ENCODE measurements around the gene CAPN2. TPM values are rescaled to one million over a fixed set of nuclear protein-coding genes. Genes with fewer than 3 reads are reported as not detected.

CAPN2 gene
- total RNA-seq, 1 experiment from 2014 or later = 459 TPM

DNA sequence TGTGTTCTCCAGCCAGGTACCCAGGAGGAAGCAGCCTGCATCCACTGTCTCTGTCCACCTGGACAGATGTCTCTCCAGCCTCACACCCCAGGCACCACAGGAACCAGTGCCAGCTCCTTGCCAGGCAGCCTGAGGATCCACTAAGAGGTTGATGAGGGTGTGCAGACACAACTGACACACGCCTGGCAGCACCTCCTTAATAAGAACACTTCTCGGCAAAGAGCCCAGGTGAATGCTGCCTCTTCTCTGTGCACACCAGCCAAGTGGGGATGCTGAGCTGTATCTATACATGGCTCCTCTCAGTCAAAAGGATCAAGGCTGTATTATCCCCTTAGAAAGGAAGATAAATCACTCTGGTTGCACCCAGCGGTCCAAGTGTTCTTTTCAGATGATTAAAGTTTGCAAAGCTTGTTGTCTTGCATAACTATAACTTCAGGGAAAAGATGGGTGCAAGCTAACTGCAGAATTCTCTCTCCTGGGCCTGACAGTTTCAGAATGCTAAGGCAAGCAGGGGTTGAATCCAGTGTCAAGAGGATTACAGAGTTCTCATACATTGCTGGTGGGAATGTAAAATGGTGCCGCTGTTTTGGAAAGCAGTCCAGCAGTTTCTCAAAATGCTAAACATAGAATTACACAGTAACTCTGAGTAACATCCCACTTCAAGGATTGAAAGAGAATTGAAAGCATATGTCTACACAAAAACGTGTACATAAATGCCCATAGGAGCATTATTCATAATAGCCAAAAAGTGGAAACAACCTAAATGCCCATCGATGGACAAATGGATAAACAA lies 43.1 kb upstream of the CAPN2 start:
- H4K20me1 ChIP-seq (ENCODE audit: insufficient read depth) = no peaks in the 10 kb centered on the region
- BruUV-seq (replicated peaks) = no TSS peak
- DNase-seq = no peak
- no peaks in the 10 kb centered on the region for H3K36me3 ChIP-seq (ENCODE audit: low read depth)
- CTCF ChIA-PET = interaction anchor here (1.0 to 1.2 kb wide), 2 partner anchors 113 to 930 kb away, joined by 3 to 4 read pairs; no protein-coding TSS in a partner anchor
- peaks cover 12% of the 10 kb centered on the region for H3K79me2 ChIP-seq (ENCODE audit: low read depth)
- H3K9me2 ChIP-seq (ENCODE audit: insufficient read depth) = no peaks in the 10 kb centered on the region
- H3K27ac ChIP-seq = peak overlapping the region; percentile 27
- H2AFZ ChIP-seq = no peak overlapping the region
- POLR2A ChIA-PET (ENCODE audit: unreplicated experiment) = no interaction called here
- H3K4me1 ChIP-seq (replicated peaks; ENCODE audit: insufficient read depth) = peaks cover 68% of the 10 kb centered on the region
- H3K27me3 ChIP-seq (ENCODE audit: insufficient read depth, low read depth) = no peaks in the 10 kb centered on the region
- H3F3A ChIP-seq (ENCODE audit: insufficient read depth, low read depth) = peaks cover 33% of the 10 kb centered on the region
- peaks cover 9% of the 10 kb centered on the region; the same call in 1 of the 2 replicates for H3K9me3 ChIP-seq (ENCODE audit: insufficient read depth, low read depth)
- H3K4me2 ChIP-seq = peak overlapping the region; percentile 84
- no peak overlapping the region for H3K4me3 ChIP-seq
- intact Hi-C loops (cut with micrococcal nuclease; ENCODE audit: unreplicated experiment) = loop anchor here (5.0 kb wide), 1 partner anchor 537 kb away; no protein-coding TSS in a partner anchor
- TF ChIP-seq EZH2 (IDR thresholded peaks at IDR 0.05; ENCODE audit: low read depth) = no peak
- TF ChIP-seq, protein P1, sequence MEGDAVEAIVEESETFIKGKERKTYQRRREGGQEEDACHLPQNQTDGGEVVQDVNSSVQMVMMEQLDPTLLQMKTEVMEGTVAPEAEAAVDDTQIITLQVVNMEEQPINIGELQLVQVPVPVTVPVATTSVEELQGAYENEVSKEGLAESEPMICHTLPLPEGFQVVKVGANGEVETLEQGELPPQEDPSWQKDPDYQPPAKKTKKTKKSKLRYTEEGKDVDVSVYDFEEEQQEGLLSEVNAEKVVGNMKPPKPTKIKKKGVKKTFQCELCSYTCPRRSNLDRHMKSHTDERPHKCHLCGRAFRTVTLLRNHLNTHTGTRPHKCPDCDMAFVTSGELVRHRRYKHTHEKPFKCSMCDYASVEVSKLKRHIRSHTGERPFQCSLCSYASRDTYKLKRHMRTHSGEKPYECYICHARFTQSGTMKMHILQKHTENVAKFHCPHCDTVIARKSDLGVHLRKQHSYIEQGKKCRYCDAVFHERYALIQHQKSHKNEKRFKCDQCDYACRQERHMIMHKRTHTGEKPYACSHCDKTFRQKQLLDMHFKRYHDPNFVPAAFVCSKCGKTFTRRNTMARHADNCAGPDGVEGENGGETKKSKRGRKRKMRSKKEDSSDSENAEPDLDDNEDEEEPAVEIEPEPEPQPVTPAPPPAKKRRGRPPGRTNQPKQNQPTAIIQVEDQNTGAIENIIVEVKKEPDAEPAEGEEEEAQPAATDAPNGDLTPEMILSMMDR (conservative IDR thresholded peaks at IDR 0.05) = no peak

DNA sequence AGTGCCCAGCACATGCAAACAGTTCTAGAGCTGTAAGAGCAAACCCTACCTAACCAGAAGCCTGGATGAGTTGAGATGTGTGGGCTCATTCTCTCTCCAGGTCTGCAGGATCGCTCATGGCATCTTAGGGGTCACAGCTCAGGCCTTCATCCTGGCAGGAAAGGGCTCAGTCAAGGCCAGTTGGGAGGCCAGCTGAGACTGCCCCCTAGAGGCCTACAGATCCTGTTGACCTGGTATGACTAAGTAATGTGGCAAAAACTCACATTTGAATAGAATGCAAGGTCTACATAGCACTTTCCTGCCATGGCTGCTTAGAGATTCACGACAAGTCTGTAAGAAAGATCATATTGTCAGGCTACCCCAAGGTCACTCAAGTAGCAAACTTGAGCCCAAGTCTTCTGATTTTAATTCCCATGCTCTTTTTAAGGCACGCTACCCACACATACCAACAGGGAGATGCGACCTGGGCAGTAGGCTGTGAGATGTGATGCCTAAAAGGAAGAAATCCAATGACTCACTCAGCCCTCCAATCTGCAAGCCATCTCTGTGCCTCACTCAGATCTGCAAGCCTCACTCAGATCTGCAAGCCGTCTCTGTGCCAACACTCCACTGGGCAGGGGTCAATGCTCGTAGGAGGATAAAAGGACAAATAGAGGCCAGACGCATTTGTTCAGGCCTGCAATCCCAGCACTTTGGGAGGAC lies 41.7 kb upstream of the CAPN2 start:
- intact Hi-C loops (cut with micrococcal nuclease; ENCODE audit: unreplicated experiment) = no loop called here

More for the DNA sequence above, 41.7 kb upstream of the CAPN2 start:
- POLR2A ChIA-PET (ENCODE audit: unreplicated experiment) = no interaction called here
- TF ChIP-seq EZH2 (IDR thresholded peaks at IDR 0.05; ENCODE audit: low read depth) = no peak
- TF ChIP-seq, protein P1 (conservative IDR thresholded peaks at IDR 0.05) = peak; percentile 78
- H3K4me1 ChIP-seq (replicated peaks; ENCODE audit: insufficient read depth) = peaks cover 56% of the 10 kb centered on the region
- H3K4me2 ChIP-seq = peak overlapping the region; percentile 18; the same call in 1 of the 2 replicates
- H3K36me3 ChIP-seq (ENCODE audit: low read depth) = no peaks in the 10 kb centered on the region
- H3K79me2 ChIP-seq (ENCODE audit: low read depth) = no peaks in the 10 kb centered on the region
- H3K27ac ChIP-seq = no peak overlapping the region
- CTCF ChIA-PET = interaction anchor here (0.6 to 1.0 kb wide), 3 partner anchors 114 to 932 kb away, joined by 3 to 7 read pairs (median 4); no protein-coding TSS in a partner anchor
- H3K9me3 ChIP-seq (ENCODE audit: insufficient read depth, low read depth) = peaks cover 19% of the 10 kb centered on the region; the same call in 1 of the 2 replicates
- no peaks in the 10 kb centered on the region for H4K20me1 ChIP-seq (ENCODE audit: insufficient read depth)
- no peak overlapping the region for H3K4me3 ChIP-seq
- BruUV-seq (replicated peaks) = no TSS peak
- peaks cover 29% of the 10 kb centered on the region for H3F3A ChIP-seq (ENCODE audit: insufficient read depth, low read depth)
- DNase-seq = peak; percentile 53 to 55
- H3K27me3 ChIP-seq (ENCODE audit: insufficient read depth, low read depth) = no peaks in the 10 kb centered on the region
- no peaks in the 10 kb centered on the region for H3K9me2 ChIP-seq (ENCODE audit: insufficient read depth)
- no peak overlapping the region for H2AFZ ChIP-seq
